Stimulated activated CD4-positive, alpha-beta T cell treated with anti-CD3 and anti-CD28 coated beads, TNF-alpha, amount 100 ng/mL, for 1 hour (primary cell): ENCODE data around the gene CTIF.
A peak's percentile ranks its signal among the peaks of the same experiment; 100 is the strongest.

Source experiments
- DNase-seq, 3 donors: peaks; one replicate each; pipeline ENCODE4 v3.0.0-alpha.2; 2020; ENCODE audit warnings: low read depth in 3 of 3, low spot score in 1 of 3

Gene CTIF

DNA sequence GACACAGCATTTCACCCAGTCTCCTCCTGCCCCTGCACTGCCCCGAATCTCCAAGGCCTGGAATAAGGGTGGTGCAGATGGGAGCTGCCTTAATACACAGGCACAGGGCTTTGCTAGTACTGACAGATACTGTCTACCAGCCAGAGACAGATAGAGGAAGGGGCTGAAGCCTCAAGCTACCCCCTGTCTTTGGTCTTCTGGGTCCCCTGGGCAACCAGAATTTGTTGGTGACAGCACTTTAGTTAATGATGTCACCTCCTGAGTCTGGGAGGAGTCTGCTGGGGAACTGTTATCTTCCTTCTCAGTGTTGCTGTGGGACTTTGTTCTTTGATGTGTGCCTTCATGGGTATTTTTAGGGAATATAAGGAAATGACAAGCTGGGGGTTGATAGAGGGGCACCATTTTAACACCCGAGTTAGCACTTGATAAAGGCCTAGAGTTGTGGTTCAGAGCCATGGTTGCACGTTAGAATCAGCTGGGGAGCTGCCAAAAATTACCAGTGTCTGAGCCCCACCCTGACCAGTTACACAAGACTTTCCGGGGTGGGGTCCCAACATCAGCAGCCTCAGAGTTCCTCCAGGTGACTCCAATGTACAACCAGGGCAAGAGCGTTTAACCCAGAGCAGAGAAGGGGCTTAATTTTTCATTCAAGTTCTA lies 275.1 kb downstream of the CTIF start:
- DNase-seq: peak in 1 of 3 donors; percentile 32

DNA sequence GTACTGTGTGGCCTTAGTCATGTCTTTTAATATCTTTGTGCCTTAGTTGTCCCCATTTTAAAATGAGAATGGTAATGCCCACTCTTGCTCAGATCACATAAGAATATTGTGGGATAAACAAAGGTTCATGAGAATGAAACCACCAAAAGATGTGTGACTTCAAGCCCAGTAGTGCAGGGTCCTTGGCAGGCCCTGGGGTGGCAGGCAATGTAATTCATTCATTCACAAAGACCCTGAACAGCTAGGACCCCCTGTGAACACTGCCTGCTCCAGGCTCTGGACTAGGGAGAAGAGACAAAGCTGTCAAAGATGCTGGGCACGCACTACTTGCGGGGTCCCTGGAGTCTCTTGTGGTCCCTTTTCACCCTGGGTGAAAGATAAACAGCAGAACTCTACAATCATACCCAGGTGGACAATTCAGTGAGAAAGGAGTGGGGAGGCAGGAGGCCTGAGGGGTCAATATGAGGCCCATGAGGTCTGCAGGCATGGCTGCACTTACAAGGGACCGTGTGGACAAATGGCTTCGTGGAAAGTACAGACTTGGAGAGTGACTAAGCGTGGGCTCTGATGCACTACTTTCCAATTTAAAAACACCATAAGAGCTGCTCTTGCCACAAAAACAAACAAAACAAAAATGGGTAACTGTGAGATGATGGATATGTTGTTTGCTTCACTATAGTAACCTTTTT lies 275.8 kb downstream of the CTIF start:
- DNase-seq: no peak

DNA sequence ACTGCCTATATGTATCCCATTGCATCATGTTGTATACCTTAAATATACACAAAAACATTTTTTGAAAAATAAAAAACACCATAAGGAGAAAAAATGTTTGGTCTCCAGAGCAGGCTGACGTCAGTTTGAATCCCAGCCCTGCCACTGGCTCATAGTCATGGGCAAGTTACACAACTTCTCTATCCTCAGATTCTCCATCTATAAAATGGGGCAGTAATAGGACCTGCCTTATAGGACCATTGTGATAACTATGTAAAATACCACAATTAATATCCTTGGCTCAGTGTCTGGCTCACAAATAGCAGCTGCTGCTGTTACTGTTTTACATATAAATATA lies 276.3 kb downstream of the CTIF start:
- no peak for DNase-seq

DNA sequence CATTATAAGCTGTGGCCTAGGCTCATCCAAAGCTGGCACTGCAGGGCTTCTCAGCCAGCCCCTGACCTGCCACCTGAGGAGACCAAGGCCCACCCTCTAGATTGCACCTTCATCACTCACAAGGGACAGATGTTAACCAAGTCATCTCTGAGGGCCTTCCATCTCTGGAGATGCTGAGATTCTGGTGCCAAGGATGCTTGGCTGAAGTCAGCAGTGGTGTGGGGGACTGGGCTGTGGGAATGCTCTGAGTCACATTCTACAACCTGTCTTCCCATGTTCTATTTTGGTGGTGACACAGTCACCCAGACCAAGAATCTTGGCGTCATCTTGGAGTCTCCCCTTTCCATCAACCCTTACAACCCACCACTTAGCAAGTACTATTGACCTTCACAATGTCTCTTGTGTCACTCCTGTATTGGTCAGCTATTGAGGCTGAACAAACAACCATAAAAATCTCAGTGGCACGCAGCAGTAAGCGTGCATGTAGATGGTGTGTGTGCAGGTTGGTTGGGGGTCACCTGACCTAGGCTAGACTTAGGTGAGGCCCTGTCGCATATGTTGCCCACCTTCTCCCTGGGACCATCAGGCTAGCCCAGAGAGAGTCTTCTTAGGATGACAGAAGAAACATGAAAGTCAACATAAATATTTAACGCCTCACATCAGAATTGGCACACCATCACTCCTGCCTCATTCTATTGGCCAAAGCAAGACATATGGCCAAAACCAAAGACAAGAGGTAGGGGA lies 276.9 kb downstream of the CTIF start:
- no peak for DNase-seq

DNA sequence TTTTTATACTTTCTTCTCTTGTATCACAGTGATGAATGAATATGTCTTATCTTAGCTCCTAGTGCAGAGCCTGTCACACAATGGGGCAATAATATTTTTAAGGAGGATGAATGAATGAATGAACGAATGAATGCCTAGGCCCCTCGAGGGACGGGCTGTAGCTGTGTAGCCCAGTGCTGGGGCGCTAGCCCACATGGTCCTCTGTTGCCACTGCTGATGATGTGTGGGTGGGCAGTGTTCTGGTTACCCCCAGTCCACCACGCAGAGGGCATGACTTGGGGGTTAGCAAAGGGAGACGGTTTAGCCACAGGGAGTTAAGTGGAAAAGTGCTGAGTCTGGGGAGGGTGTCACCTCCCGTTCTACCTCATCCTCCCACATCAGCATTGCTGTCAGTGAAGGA lies 277.7 kb downstream of the CTIF start:
- DNase-seq: no peak

DNA sequence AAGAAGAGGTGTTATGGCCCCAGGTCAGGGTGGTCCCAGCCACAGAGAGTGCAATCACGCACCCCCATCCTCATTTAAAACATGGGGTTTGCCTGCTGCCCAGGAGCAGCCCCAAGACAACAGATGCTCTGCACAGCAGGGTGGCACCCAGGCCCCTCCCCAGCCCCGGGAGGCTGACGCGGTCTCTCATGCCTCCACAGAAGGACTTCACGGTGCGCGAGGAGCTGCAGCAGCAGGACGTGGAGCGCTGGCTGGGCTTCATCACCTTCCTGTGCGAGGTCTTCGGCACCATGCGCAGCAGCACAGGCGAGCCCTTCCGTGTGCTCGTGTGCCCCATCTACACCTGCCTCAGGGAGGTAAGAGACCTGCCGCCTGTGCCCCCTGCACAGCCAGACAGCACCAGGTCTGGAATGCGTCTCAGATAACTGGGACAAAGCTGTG lies 278.2 kb downstream of the CTIF start:
- DNase-seq: no peak

DNA sequence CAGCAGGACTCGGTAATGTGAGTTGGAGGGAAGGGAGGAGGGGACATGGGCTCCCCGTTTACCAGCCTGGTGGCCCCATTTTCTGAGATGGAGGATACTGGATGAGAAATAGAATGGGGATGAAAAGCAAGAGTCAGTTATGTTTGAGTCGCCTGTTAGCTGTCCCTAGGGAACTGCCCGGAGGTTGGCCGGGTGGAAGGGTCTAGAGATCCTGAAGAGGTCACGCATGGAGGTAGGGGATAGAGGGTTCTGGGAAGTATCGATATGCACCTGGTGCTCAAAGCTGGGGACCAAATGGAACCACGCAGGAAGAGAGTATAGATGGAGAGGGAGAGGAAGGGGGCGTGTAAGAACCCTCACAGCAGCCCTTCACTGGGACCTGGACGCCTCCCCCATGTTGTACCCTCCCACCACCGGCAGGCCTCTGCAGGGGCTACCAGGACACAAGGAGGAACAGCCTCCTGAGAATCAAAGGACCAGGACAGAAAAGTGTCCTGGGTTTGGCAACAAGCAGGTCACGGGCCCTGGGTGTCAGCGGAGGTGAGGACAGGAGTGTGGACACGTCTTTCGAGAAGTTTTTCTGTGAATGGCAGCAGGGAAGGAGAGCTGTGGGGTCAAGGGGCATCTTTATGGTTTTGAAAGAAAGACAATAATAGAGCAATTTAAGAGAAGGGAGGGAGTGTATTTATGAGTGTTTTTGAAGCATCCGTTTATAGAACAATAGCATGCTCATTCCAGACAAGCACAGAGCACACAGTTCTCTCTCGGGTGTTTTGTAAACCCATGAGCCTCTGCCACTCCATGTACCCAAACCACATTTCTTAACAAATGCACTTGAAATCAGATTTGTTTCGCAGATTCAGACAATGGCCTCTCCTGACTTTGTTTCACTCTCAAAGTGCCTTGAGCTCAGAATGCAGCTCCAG lies 279.8 kb downstream of the CTIF start:
- DNase-seq: no peak

DNA sequence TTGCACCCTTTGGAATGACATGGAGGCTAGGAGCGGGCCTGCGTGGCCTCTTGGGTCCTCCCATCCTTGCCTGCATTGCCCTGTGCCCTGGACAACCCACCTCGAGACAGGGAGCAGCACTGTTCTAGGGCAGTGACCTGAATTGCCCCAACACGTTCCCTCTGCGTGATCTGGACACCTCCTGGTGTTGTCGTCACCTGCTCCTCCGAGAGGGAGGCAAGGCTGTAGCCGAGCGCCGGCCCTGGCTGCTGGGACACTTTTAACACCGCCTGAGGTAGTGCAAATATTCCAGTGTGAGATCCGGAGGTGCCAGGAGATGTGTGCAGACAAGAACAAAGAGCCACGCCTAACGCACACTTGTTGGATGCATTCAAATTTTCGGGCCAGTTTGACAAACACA lies 280.4 kb downstream of the CTIF start:
- DNase-seq: no peak

DNA sequence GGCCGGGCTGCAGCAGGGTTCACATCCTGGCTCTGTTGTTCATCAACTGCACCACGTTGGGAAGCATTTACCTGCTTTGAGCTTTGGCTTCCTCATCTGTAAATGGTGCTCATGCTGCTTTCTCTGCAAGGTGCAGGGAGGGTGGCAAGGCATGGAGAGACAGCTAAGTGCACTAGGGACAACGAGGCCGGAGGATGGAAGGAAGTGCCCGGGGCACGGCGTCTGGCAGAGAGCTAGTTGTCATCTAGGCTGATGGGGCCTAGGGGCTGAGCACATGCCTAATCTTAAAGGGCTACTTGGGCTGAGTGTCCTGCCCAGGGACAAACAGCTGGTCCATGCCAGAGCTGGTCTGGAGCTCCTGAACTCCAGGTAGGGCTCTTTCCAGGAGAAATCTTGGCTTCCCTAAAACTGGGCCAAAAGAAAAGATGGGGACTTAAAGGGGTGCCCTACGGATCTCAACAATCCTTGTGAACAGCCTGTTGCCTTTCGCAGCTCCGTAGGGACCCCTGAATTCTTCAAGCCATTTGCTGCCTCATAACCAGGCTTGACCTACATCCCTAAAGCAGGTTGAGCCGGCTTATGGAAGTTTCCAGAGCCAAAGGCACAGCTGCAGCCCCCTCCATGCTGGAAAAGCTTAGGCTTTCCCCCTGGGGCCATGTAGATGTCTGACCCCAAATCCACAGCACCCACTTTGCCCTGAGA lies 281.1 kb downstream of the CTIF start:
- DNase-seq: no peak

DNA sequence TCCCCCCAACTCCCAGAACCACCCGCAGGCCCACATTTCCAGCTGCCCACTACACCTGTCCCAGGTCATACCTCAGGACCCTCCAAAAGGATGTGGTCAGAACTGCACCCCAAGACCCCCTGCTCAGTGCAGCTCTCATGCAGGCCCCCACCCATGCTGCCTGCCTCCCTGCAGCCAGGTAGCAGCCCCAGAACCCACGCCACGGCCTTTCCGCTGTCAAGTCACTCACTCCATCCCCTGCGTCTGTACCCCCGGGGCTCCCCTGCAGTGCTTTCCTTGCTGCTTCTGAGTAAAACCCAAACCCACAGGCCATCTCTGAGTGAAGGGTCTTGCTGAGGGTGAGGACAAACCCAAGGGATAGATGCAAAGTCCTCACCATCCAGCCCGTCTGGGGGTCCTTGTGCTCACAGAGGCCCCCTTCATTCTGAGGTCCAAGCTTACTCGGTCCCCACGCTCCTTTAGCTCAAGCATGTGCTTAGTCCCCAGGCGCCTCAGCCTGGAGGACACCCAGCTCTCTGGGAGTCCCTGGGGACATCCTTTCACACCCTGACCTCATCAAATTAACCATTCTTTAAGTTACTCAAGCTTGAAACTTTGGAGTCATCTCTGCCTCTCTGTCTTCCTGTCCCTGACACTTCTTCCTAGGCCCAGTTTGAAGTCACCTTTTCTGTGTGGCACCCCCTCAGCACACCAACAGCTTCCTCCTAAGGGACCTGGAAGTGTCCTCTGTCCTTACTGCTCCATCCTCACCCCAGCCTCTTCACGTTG lies 281.8 kb downstream of the CTIF start:
- no peak for DNase-seq

DNA sequence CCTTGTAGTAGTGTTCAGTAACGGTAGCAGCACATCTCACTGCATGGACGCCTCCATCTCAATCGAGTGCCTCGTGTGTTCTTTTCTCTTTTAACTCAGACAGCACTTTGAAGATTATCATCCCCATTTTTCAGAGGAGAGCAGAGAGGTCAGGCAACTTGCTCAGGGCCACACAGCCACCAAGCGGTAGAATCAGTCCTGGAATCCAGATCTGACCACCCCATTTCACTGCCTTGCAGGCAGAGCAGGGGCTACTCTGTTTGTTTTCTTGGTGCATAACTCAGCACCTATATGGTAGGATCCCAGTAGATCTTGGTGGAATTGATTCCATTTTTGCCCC lies 282.4 kb downstream of the CTIF start:
- DNase-seq: no peak

DNA sequence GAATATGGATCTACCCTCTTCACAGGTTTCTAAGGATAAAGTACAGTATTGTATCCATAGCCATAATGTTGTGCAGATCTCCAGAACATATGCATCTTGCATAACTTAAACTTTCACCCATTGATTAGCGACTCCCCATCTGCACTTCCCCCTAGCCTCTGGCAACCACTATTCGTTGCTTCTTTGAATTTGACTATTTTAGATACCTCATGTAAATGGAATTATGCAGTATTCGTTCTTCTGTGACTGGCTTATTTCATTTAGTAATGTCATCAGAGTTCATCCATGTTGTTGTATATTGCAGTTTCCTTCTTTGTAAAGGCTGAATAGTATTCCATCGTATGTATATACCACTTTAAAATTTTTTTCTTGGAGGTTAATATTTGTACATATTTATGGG lies 283.0 kb downstream of the CTIF start:
- DNase-seq: no peak

DNA sequence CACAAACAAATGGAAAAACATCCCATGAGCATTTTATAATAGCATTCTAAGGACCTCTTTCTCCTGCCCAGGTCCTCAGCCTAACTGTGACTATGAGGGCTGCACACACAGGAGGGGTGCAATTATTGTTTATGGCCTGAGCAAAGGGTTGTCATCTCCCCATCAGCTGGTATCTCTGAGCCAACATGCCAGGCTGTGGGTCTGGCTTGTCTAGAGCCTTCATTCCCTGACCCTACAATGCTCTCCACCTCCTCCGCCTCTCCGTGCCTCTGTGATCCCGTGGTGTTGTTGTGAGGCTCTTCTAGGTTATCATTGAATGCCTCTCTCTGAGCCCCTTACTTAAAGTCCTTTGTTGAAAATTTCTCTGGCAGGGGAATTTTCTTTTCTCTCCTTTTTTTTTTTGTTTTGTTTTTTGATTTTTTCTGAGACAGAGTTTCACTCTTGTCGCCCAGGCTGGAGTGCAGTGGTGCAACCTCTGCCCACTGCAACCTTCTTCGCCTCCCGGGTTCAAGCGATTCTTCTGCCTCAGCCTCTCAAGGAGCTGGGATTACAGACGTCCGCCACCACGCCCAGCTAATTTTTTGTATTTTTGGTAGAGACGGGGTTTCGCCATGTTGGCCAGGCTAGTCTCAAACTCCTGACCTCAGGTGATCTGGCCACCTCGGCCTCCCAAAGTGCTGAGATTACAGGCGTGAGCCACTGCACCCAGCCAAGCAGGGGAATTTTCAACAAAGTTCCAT lies 285.6 kb downstream of the CTIF start:
- DNase-seq: no peak

DNA sequence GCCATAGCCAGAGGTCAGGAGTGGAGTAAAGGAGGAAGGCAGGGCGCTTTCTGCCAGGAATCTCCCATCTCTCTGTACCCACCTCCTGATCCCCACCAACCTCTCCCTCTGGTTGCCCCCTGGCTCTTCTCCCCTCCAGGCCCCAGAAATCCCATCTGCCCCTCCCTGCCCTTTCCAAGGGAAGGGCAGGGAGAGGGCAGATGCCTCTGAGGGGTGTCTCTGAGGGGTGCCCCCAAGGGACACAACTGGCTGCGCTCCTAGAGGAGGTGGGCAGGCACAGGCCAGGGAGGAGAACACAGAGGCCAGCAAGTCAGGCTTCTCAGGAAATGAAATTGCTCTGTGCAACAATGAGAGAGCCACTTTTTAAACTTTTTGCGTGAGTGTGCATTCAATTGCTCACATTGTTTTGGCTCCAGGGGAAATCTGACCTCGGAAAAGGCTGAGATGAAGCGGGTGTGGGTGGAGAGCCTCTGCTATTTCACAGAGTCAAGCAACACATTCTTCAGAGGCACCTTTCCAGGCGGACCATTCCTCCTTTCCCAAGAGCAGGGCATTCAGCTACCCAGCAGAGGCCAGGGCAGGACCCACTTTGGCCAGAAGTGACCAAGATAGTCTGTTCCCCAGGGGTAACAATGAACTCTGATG lies 286.4 kb downstream of the CTIF start:
- DNase-seq: no peak

DNA sequence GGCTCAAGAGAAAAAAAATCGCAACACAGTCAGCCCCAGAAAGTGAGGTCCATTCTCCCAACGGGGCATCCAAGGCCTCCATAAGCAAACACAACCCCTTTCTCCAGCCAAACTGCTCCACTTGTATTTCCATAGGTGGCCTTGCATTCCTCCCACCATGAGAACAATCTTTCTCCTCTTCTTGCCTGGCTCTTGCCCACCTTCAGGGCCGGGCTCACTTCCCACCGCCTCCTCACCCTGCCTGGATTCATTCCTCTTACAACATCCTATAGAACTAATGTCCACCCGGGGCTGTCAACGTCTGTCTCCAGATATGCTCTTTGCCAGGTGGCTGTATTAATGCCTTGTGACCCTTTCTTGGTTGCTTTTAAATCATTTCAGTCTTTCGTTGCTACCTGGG lies 287.4 kb downstream of the CTIF start:
- DNase-seq: no peak

DNA sequence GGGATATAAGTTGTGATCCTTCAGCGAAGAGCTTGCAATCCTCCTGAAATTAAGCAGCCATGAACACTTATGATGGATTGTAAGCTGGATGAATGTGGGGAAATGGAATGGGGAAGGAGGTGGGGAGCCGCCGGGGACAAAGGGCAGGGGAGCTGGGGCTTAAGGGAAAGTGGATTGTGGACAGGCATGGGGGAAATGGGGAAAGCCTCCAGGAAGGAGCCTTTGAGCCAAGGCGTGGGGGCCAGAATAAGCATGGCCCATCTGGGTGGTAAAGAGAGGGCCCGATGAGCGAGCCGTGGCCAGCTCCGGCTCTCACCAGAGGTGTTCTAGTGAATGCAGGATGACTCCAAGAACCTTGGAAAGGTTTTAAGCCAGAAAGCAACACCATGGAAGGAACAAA lies 288.0 kb downstream of the CTIF start:
- DNase-seq: no peak

DNA sequence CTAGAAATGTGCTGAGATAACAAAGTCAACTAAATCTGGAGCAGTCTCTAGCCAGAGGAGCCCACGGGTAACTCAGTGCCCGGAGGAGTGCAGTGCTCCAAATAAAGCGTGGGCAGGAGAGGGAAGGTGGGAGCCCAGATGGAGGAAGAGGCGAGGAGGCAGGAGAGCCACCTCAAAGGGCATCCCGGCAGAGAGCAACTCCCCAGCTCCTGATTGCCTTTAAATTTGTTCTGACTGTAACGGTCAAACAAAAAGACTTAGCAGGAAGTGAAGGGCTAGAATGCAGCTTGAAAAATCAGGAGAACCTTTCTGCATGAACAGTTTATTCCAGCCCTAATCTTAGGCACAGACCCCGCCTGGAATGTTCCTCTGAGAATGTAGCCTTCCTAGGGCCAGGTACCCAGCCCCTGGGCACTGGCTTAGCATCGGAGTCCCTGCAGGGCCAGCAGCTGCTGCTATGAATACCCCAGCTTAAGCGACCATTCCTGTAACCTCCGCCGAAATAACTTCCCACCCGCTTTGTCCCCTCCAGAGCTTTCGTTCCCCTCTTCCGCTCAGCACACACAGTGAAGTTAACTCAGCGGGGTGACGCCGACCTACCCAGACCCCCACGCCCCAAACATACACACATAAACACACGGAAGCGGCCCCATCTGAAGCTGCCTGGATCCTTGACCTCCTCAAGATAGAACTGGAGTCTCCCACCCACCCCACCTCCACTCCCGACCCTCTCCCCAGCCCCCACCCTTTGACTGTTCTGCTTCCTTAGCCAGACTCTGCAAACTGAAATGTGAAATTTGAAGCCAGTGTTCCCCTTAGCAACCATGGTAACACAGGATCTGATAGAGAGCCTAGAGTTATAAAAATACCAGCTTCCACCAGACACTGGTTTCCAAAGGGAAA lies 288.7 kb downstream of the CTIF start:
- DNase-seq: no peak

DNA sequence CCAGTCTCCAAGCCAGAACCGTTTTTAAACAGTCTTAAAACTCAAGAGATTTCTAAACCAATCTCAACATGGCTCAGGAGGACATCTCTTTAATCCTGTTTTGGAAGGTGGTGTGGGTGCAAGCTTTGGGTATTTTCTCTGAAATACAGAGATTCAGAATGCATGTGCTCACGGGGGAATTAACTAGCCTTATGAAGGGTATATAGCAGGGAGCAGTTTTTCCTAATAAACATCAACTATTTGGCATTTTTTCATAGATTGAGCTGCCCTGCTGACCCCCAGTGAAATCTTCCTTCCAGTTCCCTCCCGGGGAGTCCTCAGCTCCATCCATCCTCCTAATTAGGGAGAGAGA lies 289.3 kb downstream of the CTIF start:
- no peak for DNase-seq
